ENCODE data around the gene SLC6A12.

GRCh38 chr12:169528-170370, 44.2 kb downstream of the SLC6A12 start:
- TF ChIP-seq, protein P1, sequence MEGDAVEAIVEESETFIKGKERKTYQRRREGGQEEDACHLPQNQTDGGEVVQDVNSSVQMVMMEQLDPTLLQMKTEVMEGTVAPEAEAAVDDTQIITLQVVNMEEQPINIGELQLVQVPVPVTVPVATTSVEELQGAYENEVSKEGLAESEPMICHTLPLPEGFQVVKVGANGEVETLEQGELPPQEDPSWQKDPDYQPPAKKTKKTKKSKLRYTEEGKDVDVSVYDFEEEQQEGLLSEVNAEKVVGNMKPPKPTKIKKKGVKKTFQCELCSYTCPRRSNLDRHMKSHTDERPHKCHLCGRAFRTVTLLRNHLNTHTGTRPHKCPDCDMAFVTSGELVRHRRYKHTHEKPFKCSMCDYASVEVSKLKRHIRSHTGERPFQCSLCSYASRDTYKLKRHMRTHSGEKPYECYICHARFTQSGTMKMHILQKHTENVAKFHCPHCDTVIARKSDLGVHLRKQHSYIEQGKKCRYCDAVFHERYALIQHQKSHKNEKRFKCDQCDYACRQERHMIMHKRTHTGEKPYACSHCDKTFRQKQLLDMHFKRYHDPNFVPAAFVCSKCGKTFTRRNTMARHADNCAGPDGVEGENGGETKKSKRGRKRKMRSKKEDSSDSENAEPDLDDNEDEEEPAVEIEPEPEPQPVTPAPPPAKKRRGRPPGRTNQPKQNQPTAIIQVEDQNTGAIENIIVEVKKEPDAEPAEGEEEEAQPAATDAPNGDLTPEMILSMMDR (IDR thresholded peaks at IDR 0.05; ENCODE audit: low read length) = peak; percentile 10; the same call in 1 of the 2 replicates
- TF ChIP-seq EZH2 (IDR thresholded peaks at IDR 0.05; ENCODE audit: borderline replicate concordance, low read length) = no peak
